ENCODE measurements around the gene CDC7. TPM values are rescaled to one million over a fixed set of nuclear protein-coding genes. Genes with fewer than 3 reads are reported as not detected.

CDC7 gene
- total RNA-seq, 2 experiments from 2014 or later, result 31.1 to 32.0 TPM

DNA sequence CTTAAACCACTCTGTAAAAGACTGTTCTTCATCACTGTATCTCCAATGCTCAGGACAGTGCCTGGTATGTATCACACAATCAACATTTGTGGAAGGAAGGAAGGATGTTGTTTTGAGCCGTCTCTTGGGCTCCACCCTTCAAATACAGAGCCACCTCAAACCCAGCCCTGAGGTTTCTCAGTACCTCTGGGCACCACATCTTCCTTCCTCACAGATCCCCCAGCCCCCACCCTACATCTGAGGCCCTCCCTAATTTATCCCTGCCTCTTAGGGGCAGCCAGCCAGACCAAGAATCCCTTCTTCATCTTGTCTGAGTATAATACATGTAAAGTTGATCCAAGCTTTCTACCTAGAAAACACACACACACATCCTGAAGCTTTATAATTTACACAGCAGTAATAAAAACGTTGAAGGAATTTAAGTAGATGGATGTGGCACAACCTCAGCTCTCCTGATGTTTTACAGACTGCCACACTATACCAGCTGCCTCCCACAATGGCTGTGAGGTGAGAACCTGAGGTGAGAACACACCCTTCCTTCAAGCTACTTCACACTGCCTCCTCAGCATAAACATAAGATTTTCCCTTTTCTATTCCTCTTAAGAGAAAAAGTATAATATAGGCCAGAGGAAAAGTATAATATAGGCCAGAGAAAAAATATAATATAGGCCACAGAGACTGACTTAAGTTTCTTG is 48.5 kb downstream of the CDC7 start:
- Mint-ChIP-seq H3K4me1 (peaks cover 63% of the 10 kb centered on the region), H3K27ac (peak overlapping the region; percentile 66), H3K36me3 (ENCODE audit: low read depth) (no peaks in the 10 kb centered on the region), H3K27me3 (no peaks in the 10 kb centered on the region), H3K4me3 (no peak overlapping the region), H3K9me3 (ENCODE audit: low read depth) (peaks cover 6% of the 10 kb centered on the region)
- intact Hi-C loops (cut with DNase I, micrococcal nuclease), result no loop called here
- ATAC-seq (peak; percentile 76), DNase-seq (peak; percentile 28)
- ChIA-PET CTCF (interaction anchor here (1.2 kb wide), 1 partner anchor 11 kb away, joined by 4 read pairs; no protein-coding TSS in a partner anchor), POLR2A (no interaction called here)

DNA sequence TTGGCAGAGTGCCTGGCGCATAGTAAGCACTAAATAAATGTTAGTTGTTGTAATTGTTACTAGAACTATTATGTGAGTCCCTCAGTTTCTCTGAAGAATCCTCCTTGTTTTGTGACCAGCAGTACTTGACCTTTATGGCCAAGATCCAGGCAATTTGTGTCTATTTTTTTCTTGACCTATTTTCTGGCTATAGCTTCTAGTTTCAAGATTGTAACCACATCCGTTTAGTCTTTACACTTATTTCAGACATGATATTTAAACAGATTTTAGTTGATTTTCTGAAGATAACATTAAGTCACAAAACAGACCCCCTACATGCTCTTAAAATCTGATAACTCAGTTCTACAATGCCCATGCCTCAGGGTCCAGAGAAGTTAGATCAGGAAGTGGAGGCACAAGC is 50.3 kb downstream of the CDC7 start:
- Mint-ChIP-seq H3K27me3 (no peaks in the 10 kb centered on the region), H3K4me1 (peaks cover 81% of the 10 kb centered on the region), H3K4me3 (no peak overlapping the region), H3K36me3 (ENCODE audit: low read depth) (no peaks in the 10 kb centered on the region), H3K9me3 (ENCODE audit: low read depth) (peaks cover 6% of the 10 kb centered on the region), H3K27ac (no peak overlapping the region)
- DNase-seq (no peak), ATAC-seq (no peak)
- ChIA-PET POLR2A (no interaction called here), CTCF (no interaction called here)
- intact Hi-C loops (cut with DNase I, micrococcal nuclease), result loop anchor here in 1 of 2 experiments (10.0 kb wide), 1 partner anchor 934 kb away; the partner anchor contains the start of gene GFI1

- no peak overlapping the region for H3K4me3 Mint-ChIP-seq
These were observed 51.4 kb downstream of the CDC7 start for GRCh38 chr1:91552091-91552490.

GRCh38 chr1:91552596-91552995 is 51.9 kb downstream of the CDC7 start:
- intact Hi-C loops (cut with DNase I, micrococcal nuclease), result loop anchor here in 1 of 2 experiments (10.0 kb wide), 1 partner anchor 932 kb away; the partner anchor contains the start of gene GFI1
- ChIA-PET CTCF (no interaction called here), POLR2A (no interaction called here)
- Mint-ChIP-seq H3K27ac (peak overlapping the region; percentile 29), H3K36me3 (ENCODE audit: low read depth) (no peaks in the 10 kb centered on the region), H3K9me3 (ENCODE audit: low read depth) (peaks cover 6% of the 10 kb centered on the region), H3K27me3 (no peaks in the 10 kb centered on the region), H3K4me3 (no peak overlapping the region), H3K4me1 (peaks cover 90% of the 10 kb centered on the region)
- ATAC-seq (no peak), DNase-seq (no peak)

More at GRCh38 chr1:91552091-91552490, 51.4 kb downstream of the CDC7 start:
- ATAC-seq (no peak), DNase-seq (no peak)
- intact Hi-C loops (cut with DNase I, micrococcal nuclease), result loop anchor here in 1 of 2 experiments (10.0 kb wide), 1 partner anchor 933 kb away; the partner anchor contains the start of gene GFI1
- Mint-ChIP-seq H3K36me3 (ENCODE audit: low read depth) (no peaks in the 10 kb centered on the region), H3K27ac (peak overlapping the region; percentile 29), H3K27me3 (no peaks in the 10 kb centered on the region), H3K4me1 (peaks cover 91% of the 10 kb centered on the region), H3K9me3 (ENCODE audit: low read depth) (peaks cover 6% of the 10 kb centered on the region)
- ChIA-PET POLR2A (no interaction called here), CTCF (no interaction called here)

- no peak for DNase-seq
- no peak for ATAC-seq
- ChIA-PET CTCF (interaction anchor here (0.6 kb wide), 1 partner anchor 244 kb away, joined by 3 read pairs; no protein-coding TSS in a partner anchor), POLR2A (no interaction called here)
- H3K4me1 Mint-ChIP-seq, result peaks cover 88% of the 10 kb centered on the region
- H3K27me3 Mint-ChIP-seq, result no peaks in the 10 kb centered on the region
- H3K9me3 Mint-ChIP-seq (ENCODE audit: low read depth), result peaks cover 6% of the 10 kb centered on the region
- no peak overlapping the region for H3K27ac Mint-ChIP-seq
- no peaks in the 10 kb centered on the region for H3K36me3 Mint-ChIP-seq (ENCODE audit: low read depth)
- intact Hi-C loops (cut with DNase I, micrococcal nuclease), result loop anchor here in 1 of 2 experiments (10.0 kb wide), 1 partner anchor 932 kb away; the partner anchor contains the start of gene GFI1
- no peak overlapping the region for H3K4me3 Mint-ChIP-seq
These were observed 52.5 kb downstream of the CDC7 start for GRCh38 chr1:91553177-91553591.

DNA sequence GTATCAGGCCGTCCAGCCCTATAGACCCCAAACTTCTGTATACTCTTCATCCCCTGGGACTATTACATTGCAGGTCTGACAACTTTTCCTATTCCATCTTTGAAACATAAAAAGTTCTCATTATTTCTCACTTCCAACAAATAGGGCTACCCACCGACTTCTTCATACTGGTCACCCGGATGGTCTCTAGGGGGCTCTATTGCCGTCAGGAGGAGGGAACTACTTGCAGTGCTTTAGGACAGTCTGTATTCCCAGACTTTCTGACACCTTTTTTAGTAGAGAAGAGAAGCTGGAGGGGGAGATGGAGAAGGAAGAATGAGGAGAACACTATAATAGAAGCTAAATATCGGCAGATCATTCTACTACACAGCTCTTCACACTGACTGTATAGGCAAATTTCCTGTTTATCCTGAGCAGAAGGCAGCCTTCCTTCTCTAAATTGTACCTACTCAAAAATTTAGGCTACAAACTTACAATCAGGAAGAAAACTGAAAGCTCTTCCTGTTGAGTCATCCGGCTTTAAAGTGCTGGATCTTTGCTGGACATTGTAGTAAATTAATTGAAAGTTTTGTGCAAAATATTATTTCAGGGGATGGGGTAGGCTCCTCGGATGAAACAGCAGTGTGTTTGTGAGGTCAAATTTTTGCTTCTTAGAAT is 54.6 kb downstream of the CDC7 start:
- ChIA-PET POLR2A (no interaction called here), CTCF (interaction anchor here (0.6 to 1.1 kb wide), 5 partner anchors 21 to 364 kb away, joined by 3 read pairs; no protein-coding TSS in a partner anchor)
- H3K36me3 Mint-ChIP-seq (ENCODE audit: low read depth), result no peaks in the 10 kb centered on the region
- peaks cover 6% of the 10 kb centered on the region for H3K9me3 Mint-ChIP-seq (ENCODE audit: low read depth)
- H3K4me1 Mint-ChIP-seq, result peaks cover 85% of the 10 kb centered on the region
- intact Hi-C loops (cut with DNase I, micrococcal nuclease), result loop anchor here (2.0 to 10.0 kb wide), 5 partner anchors 32 to 930 kb away; partner anchors contain the start of genes GFI1 (in 1 of the 2) and ZNF644 (in 1 of the 2)
- DNase-seq (no peak), ATAC-seq (no peak)
- no peaks in the 10 kb centered on the region for H3K27me3 Mint-ChIP-seq
- peak overlapping the region; percentile 97 for H3K27ac Mint-ChIP-seq
- peak overlapping the region; percentile 60 for H3K4me3 Mint-ChIP-seq

- Mint-ChIP-seq H3K4me3 (peak overlapping the region; percentile 60), H3K36me3 (ENCODE audit: low read depth) (no peaks in the 10 kb centered on the region), H3K9me3 (ENCODE audit: low read depth) (peaks cover 2% of the 10 kb centered on the region), H3K4me1 (peaks cover 83% of the 10 kb centered on the region), H3K27me3 (no peaks in the 10 kb centered on the region), H3K27ac (peak overlapping the region; percentile 97)
- intact Hi-C loops (cut with DNase I, micrococcal nuclease), result loop anchor here (1.0 to 10.0 kb wide), 17 partner anchors 33 to 1029 kb away; partner anchors contain the start of genes GFI1 (in 1 of the 2) and ZNF644 (in 1 of the 2)
- CTCF ChIA-PET, result interaction anchor here (0.8 to 1.5 kb wide), 4 partner anchors 44 to 198 kb away, joined by 3 to 4 read pairs (median 3); no protein-coding TSS in a partner anchor
- DNase-seq (peak; percentile 78), ATAC-seq (peak; percentile 88)
- POLR2A ChIA-PET, result interaction anchor here (0.6 kb wide), 1 partner anchor 1948 kb away, joined by 3 read pairs; no protein-coding TSS in a partner anchor
These were observed 55.3 kb downstream of the CDC7 start for GRCh38 chr1:91555821-91556531.

DNA sequence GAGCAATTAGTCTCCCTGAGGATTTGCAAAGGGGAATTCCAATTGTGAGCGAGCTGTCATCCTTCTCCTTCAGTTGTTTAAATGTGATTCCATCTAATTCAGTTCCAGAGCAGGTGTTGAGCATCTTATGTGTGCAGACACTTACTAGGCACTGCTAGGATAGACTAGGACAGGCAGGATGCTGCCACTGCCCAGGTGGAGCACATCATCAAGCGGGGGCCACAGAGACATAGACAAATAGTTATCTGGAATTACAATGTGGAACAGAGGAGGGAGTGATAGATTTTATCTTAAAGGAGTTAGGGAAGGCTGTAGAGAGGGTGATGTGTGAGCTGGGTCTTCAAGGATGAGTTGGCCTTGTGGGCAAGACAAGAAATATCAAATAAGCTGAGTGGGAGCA is 55.9 kb downstream of the CDC7 start:
- Mint-ChIP-seq H3K27me3 (no peaks in the 10 kb centered on the region), H3K4me1 (peaks cover 84% of the 10 kb centered on the region), H3K36me3 (ENCODE audit: low read depth) (no peaks in the 10 kb centered on the region), H3K27ac (peak overlapping the region; percentile 97), H3K4me3 (peak overlapping the region; percentile 14), H3K9me3 (ENCODE audit: low read depth) (no peaks in the 10 kb centered on the region)
- no peak for DNase-seq
- ChIA-PET CTCF (interaction anchor here (0.7 to 1.5 kb wide), 4 partner anchors 54 to 321 kb away, joined by 3 to 5 read pairs (median 4); no protein-coding TSS in a partner anchor), POLR2A (interaction anchor here (0.5 to 0.6 kb wide), 2 partner anchors 311 to 1948 kb away, joined by 3 read pairs; no protein-coding TSS in a partner anchor)
- ATAC-seq, result peak; percentile 11
- intact Hi-C loops (cut with DNase I, micrococcal nuclease), result loop anchor here (1.0 to 10.0 kb wide), 16 partner anchors 34 to 1028 kb away; partner anchors contain the start of genes GFI1 (in 1 of the 2) and ZNF644 (in 1 of the 2)

DNA sequence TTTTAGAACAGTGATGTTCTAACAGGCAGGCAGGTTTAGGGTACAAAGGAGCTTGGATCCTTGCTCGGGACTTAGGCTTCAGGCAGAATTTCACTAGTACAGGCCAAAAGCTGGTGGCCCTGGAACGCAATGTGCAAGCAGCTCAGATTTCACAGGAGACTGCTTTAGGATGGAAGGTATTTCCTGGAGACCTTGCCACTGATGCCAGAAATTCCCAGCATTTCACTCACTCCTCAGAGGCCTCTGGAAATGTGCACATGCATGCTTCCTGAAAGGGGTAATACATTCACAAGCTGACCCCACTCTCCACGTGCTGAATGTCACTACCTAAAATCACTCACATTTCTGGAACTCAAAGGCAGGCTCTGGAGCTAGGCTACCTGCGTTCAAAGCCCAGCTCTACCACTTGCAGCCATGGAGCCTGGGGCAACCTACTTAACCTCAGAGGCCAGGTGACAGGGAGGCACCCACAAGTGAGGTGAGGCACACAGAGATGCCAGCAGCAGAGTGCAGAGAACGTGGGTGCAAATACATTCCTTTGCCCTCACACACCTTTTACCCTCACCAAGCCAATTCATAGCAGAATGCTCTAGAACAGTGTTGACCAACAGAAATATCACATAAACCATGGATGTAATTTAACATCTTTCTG is 56.5 kb downstream of the CDC7 start:
- ChIA-PET POLR2A (interaction anchor here (0.5 to 0.6 kb wide), 2 partner anchors 117 to 312 kb away, joined by 3 to 4 read pairs; no protein-coding TSS in a partner anchor), CTCF (interaction anchor here (0.6 to 1.5 kb wide), 6 partner anchors 24 to 320 kb away, joined by 3 to 5 read pairs (median 4); no protein-coding TSS in a partner anchor)
- intact Hi-C loops (cut with DNase I, micrococcal nuclease), result loop anchor here (2.0 to 10.0 kb wide), 8 partner anchors 35 to 1028 kb away; partner anchors contain the start of genes GFI1 (in 1 of the 2) and ZNF644 (in 1 of the 2)
- Mint-ChIP-seq H3K36me3 (ENCODE audit: low read depth) (no peaks in the 10 kb centered on the region), H3K27ac (peak overlapping the region; percentile 97), H3K4me3 (no peak overlapping the region), H3K27me3 (no peaks in the 10 kb centered on the region), H3K4me1 (peaks cover 85% of the 10 kb centered on the region), H3K9me3 (ENCODE audit: low read depth) (no peaks in the 10 kb centered on the region)
- ATAC-seq (no peak), DNase-seq (no peak)

GRCh38 chr1:91557826-91558225 is 57.2 kb downstream of the CDC7 start:
- ATAC-seq (no peak), DNase-seq (no peak)
- H3K27ac Mint-ChIP-seq, result no peak overlapping the region
- ChIA-PET CTCF (interaction anchor here (0.6 to 1.5 kb wide), 4 partner anchors 23 to 254 kb away, joined by 3 to 4 read pairs (median 4); no protein-coding TSS in a partner anchor), POLR2A (interaction anchor here (0.6 to 1.0 kb wide), 2 partner anchors 11 to 116 kb away, joined by 3 to 4 read pairs; no protein-coding TSS in a partner anchor)
- no peaks in the 10 kb centered on the region for H3K27me3 Mint-ChIP-seq
- no peaks in the 10 kb centered on the region for H3K9me3 Mint-ChIP-seq (ENCODE audit: low read depth)
- H3K4me3 Mint-ChIP-seq, result no peak overlapping the region
- intact Hi-C loops (cut with DNase I, micrococcal nuclease), result loop anchor here (2.0 to 10.0 kb wide), 8 partner anchors 36 to 1027 kb away; partner anchors contain the start of genes GFI1 (in 1 of the 2) and ZNF644 (in 1 of the 2)
- H3K4me1 Mint-ChIP-seq, result peaks cover 79% of the 10 kb centered on the region
- no peaks in the 10 kb centered on the region for H3K36me3 Mint-ChIP-seq (ENCODE audit: low read depth)

All from activated CD4-positive, alpha-beta T cell treated with anti-CD3 and anti-CD28 coated beads for 36 hours (primary cell).